Naive thymus-derived CD4-positive, alpha-beta T cell (primary cell): ENCODE results near the gene CAMK1D. TPM values are rescaled to one million over a fixed set of nuclear protein-coding genes. Genes with fewer than 3 reads are reported as not detected.
A peak's percentile ranks its signal among the peaks of the same experiment; 100 is the strongest.

Source experiments
- ATAC-seq: fragments of 150-1000 bp; cut with Tn5 transposase; 2 replicates; pipeline ENCODE4 v1.10.0; 2021; ENCODE audit warnings: mild to moderate bottlenecking, moderate library complexity
- CTCF ChIA-PET: fragments of 350-600 bp; sonication (Branson Sonifier 250); formaldehyde crosslinking; loops from one replicate; lab custom pipeline; 2021; ENCODE audit warnings: antibody characterized with exemption; lab: Charles Lee
- POLR2A ChIA-PET: fragments of 350-600 bp; sonication (Branson Sonifier 250); formaldehyde crosslinking; loops from one replicate; lab custom pipeline; 2021; ENCODE audit warnings: antibody characterized with exemption, inconsistent platforms; lab: Charles Lee
- DNase-seq, 9 donors: peaks; one replicate each; pipeline versions ENCODE4 v3.0.0 to v3.0.0-alpha.2; 2020 to 2022; ENCODE audit warnings: mixed read lengths in 1 of 9
- H3K27ac ChIP-seq: one replicate; pipeline ENCODE4 v1.7.0; 2013; ENCODE audit warnings: mild to moderate bottlenecking, low read depth, low read length, moderate library complexity
- H3K27me3 ChIP-seq, 2 donors: one replicate each; pipeline ENCODE4 v1.7.0; 2013; ENCODE audit warnings: low read length in 2 of 2, mild to moderate bottlenecking in 2 of 2, moderate library complexity in 2 of 2; ENCODE audit not compliant: control insufficient read depth in 2 of 2, insufficient read depth in 2 of 2
- H3K36me3 ChIP-seq, 3 experiments: 1 replicate in 2 of 3; 2 replicates in 1 of 3; pipeline ENCODE4 v1.7.0; 2013; ENCODE audit warnings: low read length in 3 of 3, mild to moderate bottlenecking in 3 of 3, moderate library complexity in 1 of 3; ENCODE audit not compliant: insufficient read depth in 3 of 3, control insufficient read depth in 2 of 3
- H3K4me1 ChIP-seq, 2 donors: one replicate each; pipeline ENCODE4 v1.7.0; 2013; ENCODE audit warnings: low read length in 2 of 2, mild to moderate bottlenecking in 2 of 2, moderate library complexity in 1 of 2; ENCODE audit not compliant: control insufficient read depth in 2 of 2, insufficient read depth in 2 of 2
- H3K4me3 ChIP-seq: 2 replicates; pipeline ENCODE4 v1.7.0; 2013; ENCODE audit warnings: mild to moderate bottlenecking, low read length
- H3K9me3 ChIP-seq, 3 experiments: 1 replicate in 2 of 3; 2 replicates in 1 of 3; pipeline ENCODE4 v1.7.0; 2013; ENCODE audit warnings: low read length in 3 of 3; ENCODE audit not compliant: control insufficient read depth in 2 of 3
- H3K27ac Mint-ChIP-seq, 9 donors: one replicate each; pipeline ENCODE4 v1.8.0; 2020 to 2022; ENCODE audit warnings: mixed read lengths in 9 of 9, mild to moderate bottlenecking in 8 of 9, moderate library complexity in 5 of 9, inconsistent platforms in 2 of 9
- H3K27me3 Mint-ChIP-seq, 5 donors: one replicate each; pipeline ENCODE4 v1.8.0; 2021 to 2022; ENCODE audit warnings: mixed read lengths in 5 of 5, mild to moderate bottlenecking in 1 of 5
- H3K36me3 Mint-ChIP-seq, 5 donors: one replicate each; pipeline ENCODE4 v1.8.0; 2020 to 2022; ENCODE audit warnings: mixed read lengths in 5 of 5, mild to moderate bottlenecking in 3 of 5, inconsistent platforms in 1 of 5
- H3K4me1 Mint-ChIP-seq, 7 donors: one replicate each; pipeline ENCODE4 v1.8.0; 2020 to 2022; ENCODE audit warnings: mixed read lengths in 7 of 7, mild to moderate bottlenecking in 3 of 7, inconsistent platforms in 1 of 7
- H3K4me3 Mint-ChIP-seq, 10 donors: one replicate each; pipeline ENCODE4 v1.8.0; 2020 to 2022; ENCODE audit warnings: mild to moderate bottlenecking in 10 of 10, mixed read lengths in 10 of 10, moderate library complexity in 6 of 10, inconsistent platforms in 2 of 10
- H3K9me3 Mint-ChIP-seq, 11 donors: one replicate each; pipeline ENCODE4 v1.8.0; 2020 to 2022; ENCODE audit warnings: mixed read lengths in 11 of 11, mild to moderate bottlenecking in 4 of 11, inconsistent platforms in 1 of 11, moderate library complexity in 1 of 11
- intact Hi-C, 2 donors: fragments of 100-400 bp; cut with micrococcal nuclease; formaldehyde crosslinking; loops; one replicate each; pipeline ENCODE4 v1.15.1; 2023
- polyA plus RNA-seq, 2 donors: library from polyadenylated mRNA; unstranded; fragments of 300-500 nt; fragmentation: Illumina TruSeq; gene quantifications; one replicate each; pipeline ENCODE4 v1.2.3, GENCODE V29; 2021
- total RNA-seq, 6 experiments: library from RNA in 5 of 6; stranded (reverse) in 5 of 6; gene quantifications; 1 replicate in 5 of 6; 2 replicates in 1 of 6; pipeline ENCODE4 v1.2.3 and lab custom pipeline; 2021 to 2026

Gene CAMK1D
- total and polyA plus RNA-seq, 7 experiments from 2014 or later: 12.5 to 43.2 (median 18.6) TPM

DNA sequence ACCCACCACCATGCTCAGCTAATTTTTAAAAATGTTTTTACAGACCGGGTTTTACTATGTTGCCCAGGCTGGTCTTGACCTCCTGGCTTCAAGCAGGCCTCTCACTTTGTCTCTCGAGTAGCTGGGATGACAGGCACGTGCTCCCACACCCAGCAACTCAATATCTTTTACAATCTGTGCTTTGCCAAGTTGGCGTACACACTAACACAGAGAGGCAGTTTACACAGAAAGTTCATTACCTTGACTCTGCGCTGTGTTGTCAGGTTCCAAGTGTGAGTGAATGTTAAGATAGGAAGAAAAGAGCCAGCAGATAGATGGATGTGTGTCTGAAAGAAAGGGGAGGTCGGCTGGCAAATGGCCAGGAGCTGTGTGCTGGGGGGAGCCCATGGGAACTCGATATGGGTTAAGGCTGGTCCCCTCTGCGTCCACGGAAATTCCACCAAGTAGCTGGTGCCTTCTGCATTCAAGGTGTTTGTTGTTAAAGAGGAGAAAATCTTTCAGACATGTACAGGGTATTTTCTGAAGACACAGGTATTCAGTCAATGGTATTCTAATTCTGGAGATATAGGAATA, 299.8 kb downstream of the CAMK1D start:
- no peak for DNase-seq
- no peaks in the 10 kb centered on the region for H3K9me3 ChIP-seq
- POLR2A ChIA-PET: no interaction called here
- ATAC-seq: no peak
- peaks cover 0 to 8% (median 0%) of the 10 kb centered on the region in 3 experiments for H3K36me3 ChIP-seq
- no peak overlapping the region for H3K4me3 ChIP-seq
- no peaks in the 10 kb centered on the region for H3K27me3 Mint-ChIP-seq
- H3K27me3 ChIP-seq: no peaks in the 10 kb centered on the region
- H3K9me3 Mint-ChIP-seq: peaks cover 0 to 8% (median 0%) of the 10 kb centered on the region in 11 donors
- H3K27ac ChIP-seq: no peak overlapping the region
- intact Hi-C loops: no loop called here
- H3K36me3 Mint-ChIP-seq: peaks cover 0 to 33% (median 19%) of the 10 kb centered on the region in 5 donors
- CTCF ChIA-PET: interaction anchor here (0.6 kb wide), 1 partner anchor 429 kb away, joined by 3 read pairs; no protein-coding TSS in a partner anchor
- H3K27ac Mint-ChIP-seq: peak overlapping the region in 2 of 9 donors; percentile 4 to 12
- peaks cover 0 to 15% (median 0%) of the 10 kb centered on the region in 7 donors for H3K4me1 Mint-ChIP-seq
- no peaks in the 10 kb centered on the region for H3K4me1 ChIP-seq
- no peak overlapping the region for H3K4me3 Mint-ChIP-seq

DNA sequence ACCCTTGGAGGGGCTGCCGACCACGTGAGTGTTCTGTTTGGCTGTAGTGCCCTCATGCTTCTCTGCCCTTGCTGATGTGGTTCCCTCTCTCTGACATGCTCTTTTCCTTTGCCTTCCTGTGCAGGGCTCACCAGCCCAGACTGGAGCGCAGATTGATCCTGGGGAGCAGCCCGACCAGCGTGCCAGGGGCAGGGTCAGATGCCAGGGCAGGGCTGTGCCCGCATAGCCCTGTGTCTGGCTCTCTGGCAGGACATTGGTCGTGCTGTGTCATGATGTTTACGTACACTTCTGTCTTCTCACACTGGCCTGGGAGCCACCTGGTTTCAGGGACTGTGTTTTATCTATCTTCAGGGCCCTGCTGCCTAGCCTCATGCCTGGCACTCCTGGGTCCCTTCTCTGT, 300.8 kb downstream of the CAMK1D start:
- ATAC-seq (no peak), DNase-seq (no peak)
- no peaks in the 10 kb centered on the region for H3K27me3 ChIP-seq
- intact Hi-C loops: no loop called here
- H3K36me3 ChIP-seq: peaks cover 0 to 8% (median 0%) of the 10 kb centered on the region in 3 experiments
- Mint-ChIP-seq H3K9me3 (peaks cover 0 to 10% (median 0%) of the 10 kb centered on the region in 11 donors), H3K4me3 (no peak overlapping the region), H3K4me1 (peaks cover 0 to 9% (median 0%) of the 10 kb centered on the region in 7 donors), H3K36me3 (peaks cover 5 to 33% (median 29%) of the 10 kb centered on the region in 5 donors), H3K27me3 (no peaks in the 10 kb centered on the region), H3K27ac (peak overlapping the region in 2 of 9 donors; percentile 16 to 28)
- no peaks in the 10 kb centered on the region for H3K4me1 ChIP-seq
- H3K4me3 ChIP-seq: no peak overlapping the region
- no peaks in the 10 kb centered on the region for H3K9me3 ChIP-seq
- ChIA-PET POLR2A (no interaction called here), CTCF (no interaction called here)
- no peak overlapping the region for H3K27ac ChIP-seq

DNA sequence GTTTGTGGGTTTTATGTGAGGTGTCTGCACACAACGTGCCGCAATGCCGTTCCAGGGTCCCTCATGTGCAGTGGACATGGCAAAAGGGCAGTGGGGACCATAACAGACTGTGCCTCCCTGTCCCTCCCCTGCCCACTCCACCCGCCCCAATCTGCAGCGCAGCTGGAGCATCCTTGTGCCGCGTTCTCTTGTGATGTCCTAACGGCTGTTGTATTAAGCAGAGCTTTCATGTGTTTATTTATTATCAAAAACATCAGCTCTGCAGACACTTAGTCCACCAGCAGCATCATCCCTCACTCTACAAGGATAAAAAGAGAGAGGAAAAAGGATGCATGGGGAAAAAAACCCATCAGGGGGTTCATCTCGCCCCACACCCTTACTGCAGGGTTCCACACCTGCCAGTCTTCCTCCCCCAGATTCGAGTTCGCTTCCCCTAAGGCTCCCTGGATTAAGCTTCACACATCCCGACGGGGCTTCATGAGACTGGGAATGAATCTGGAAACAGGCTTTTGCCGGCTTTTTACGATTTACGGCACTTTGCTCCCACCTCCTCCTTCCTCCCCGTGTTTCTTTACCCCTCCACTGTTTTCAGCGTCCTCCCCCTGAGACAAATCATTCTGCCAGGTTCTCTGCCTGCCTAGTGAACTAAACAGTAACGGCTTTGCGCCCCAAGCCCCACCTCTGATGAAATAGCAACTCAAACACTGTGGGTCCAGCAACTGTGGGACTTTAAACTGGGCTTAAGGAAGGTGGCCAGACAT, 301.4 kb downstream of the CAMK1D start:
- intact Hi-C loops: no loop called here
- H3K27ac Mint-ChIP-seq: peak overlapping the region in 1 of 9 donors; percentile 55
- CTCF ChIA-PET: no interaction called here

GRCh38 chr10:12655940-12656339, 306.6 kb downstream of the CAMK1D start:
- Mint-ChIP-seq H3K36me3 (peaks cover 4 to 30% (median 25%) of the 10 kb centered on the region in 5 donors), H3K4me1 (peaks cover 0 to 22% (median 4%) of the 10 kb centered on the region in 7 donors), H3K27me3 (no peaks in the 10 kb centered on the region), H3K27ac (peak overlapping the region in 5 of 9 donors; percentile 38 to 68 (median 45)), H3K9me3 (peaks cover 0 to 10% (median 0%) of the 10 kb centered on the region in 11 donors), H3K4me3 (peak overlapping the region in 2 of 10 donors; percentile 55 to 67)
- no peaks in the 10 kb centered on the region for H3K4me1 ChIP-seq
- H3K9me3 ChIP-seq: no peaks in the 10 kb centered on the region
- ChIA-PET POLR2A (interaction anchor here (0.5 to 1.0 kb wide), 3 partner anchors 159 to 392 kb away, joined by 3 read pairs; no protein-coding TSS in a partner anchor), CTCF (interaction anchor here (0.7 to 6.0 kb wide), 29 partner anchors 9 to 444 kb away, joined by 3 to 73 read pairs (median 3); partner anchors contain the start of gene OPTN)
- no peak overlapping the region for H3K4me3 ChIP-seq
- intact Hi-C loops: loop anchor here (1.0 to 5.0 kb wide), 12 partner anchors 21 to 442 kb away; partner anchors contain the start of gene CAMK1D (in 1 of the 2)
- no peaks in the 10 kb centered on the region for H3K27me3 ChIP-seq
- peak; percentile 18 for ATAC-seq
- no peaks in the 10 kb centered on the region for H3K36me3 ChIP-seq
- no peak for DNase-seq
- no peak overlapping the region for H3K27ac ChIP-seq

More for the DNA sequence above, 301.4 kb downstream of the CAMK1D start:
- Histone ChIP-seq H3K27me3 (no peaks in the 10 kb centered on the region), H3K4me3 (no peak overlapping the region), H3K27ac (no peak overlapping the region), H3K9me3 (no peaks in the 10 kb centered on the region), H3K36me3 (peaks cover 0 to 8% (median 0%) of the 10 kb centered on the region in 3 experiments), H3K4me1 (no peaks in the 10 kb centered on the region)
- H3K4me3 Mint-ChIP-seq: no peak overlapping the region
- H3K4me1 Mint-ChIP-seq: peaks cover 0 to 8% (median 0%) of the 10 kb centered on the region in 7 donors
- H3K9me3 Mint-ChIP-seq: peaks cover 0 to 10% (median 0%) of the 10 kb centered on the region in 11 donors
- H3K27me3 Mint-ChIP-seq: no peaks in the 10 kb centered on the region
- peaks cover 5 to 33% (median 30%) of the 10 kb centered on the region in 5 donors for H3K36me3 Mint-ChIP-seq
- DNase-seq (no peak), ATAC-seq (no peak)
- POLR2A ChIA-PET: no interaction called here

DNA sequence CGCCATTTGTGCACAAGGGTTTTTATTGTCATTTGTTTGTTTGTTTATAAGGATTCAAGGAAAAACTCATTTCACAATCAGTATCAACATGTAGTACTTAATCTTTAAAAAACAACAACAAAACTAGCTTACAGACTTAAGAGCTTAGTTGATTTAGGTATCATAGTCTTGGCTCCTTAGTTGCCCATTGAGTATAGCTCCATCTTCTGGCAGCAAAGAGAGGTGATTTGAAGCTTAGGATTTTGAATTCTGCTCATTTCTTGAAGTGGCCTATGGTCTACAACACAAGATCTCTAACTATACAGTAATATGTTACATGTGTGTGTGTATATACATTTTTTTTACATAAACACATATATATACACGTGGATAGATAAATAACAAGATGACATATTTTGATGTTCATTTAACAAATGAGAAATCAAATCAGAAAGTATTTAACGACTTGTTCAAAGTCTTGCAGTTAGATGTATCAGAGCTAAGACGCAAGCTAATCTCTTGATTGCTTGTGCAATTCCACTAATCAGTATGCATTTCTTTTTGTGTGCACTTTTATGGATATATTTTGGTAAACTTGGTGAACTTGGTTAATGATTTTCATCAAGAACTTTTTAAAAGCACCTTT, 307.3 kb downstream of the CAMK1D start:
- Mint-ChIP-seq H3K9me3 (peaks cover 0 to 10% (median 0%) of the 10 kb centered on the region in 11 donors), H3K4me3 (peak overlapping the region in 1 of 10 donors; percentile 55), H3K4me1 (peaks cover 0 to 22% (median 4%) of the 10 kb centered on the region in 7 donors), H3K27me3 (no peaks in the 10 kb centered on the region), H3K27ac (peak overlapping the region in 4 of 9 donors; percentile 29 to 68 (median 42)), H3K36me3 (peaks cover 4 to 30% (median 23%) of the 10 kb centered on the region in 5 donors)
- ChIA-PET CTCF (interaction anchor here (0.7 to 6.0 kb wide), 28 partner anchors 10 to 443 kb away, joined by 3 to 73 read pairs (median 3); partner anchors contain the start of gene OPTN), POLR2A (interaction anchor here (0.5 to 1.0 kb wide), 3 partner anchors 160 to 392 kb away, joined by 3 read pairs; no protein-coding TSS in a partner anchor)
- H3K27me3 ChIP-seq: no peaks in the 10 kb centered on the region
- no peaks in the 10 kb centered on the region for H3K9me3 ChIP-seq
- intact Hi-C loops: loop anchor here (1.0 to 5.0 kb wide), 12 partner anchors 21 to 442 kb away; partner anchors contain the start of gene CAMK1D (in 1 of the 2)
- H3K36me3 ChIP-seq: no peaks in the 10 kb centered on the region
- H3K4me1 ChIP-seq: no peaks in the 10 kb centered on the region
- ATAC-seq (peak; percentile 86), DNase-seq (peak in 7 of 9 donors; percentile 25 to 73 (median 55))
- H3K4me3 ChIP-seq: no peak overlapping the region
- H3K27ac ChIP-seq: no peak overlapping the region

DNA sequence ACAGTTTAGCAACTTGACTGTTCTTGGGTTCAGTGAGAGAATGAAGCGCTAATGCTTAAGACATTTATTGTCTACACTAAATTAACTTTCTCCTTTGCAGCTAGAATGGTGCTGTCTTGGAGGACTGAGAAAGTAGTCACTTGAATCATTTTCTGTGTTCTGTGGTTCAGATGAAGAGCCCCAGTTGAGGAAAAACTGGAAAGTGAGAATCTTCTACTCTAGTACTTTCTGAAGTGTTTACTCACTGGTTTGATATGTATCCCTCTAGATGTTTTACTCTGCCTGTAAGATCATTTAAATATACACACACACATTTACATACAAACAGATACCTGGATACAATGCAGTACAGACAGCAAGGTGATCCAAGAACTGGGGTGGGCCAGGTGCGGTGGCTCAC, 308.1 kb downstream of the CAMK1D start:
- intact Hi-C loops: loop anchor here (2.0 to 5.0 kb wide), 4 partner anchors 110 to 309 kb away; partner anchors contain the start of gene CAMK1D (in 1 of the 2)
- H3K36me3 Mint-ChIP-seq: peaks cover 4 to 30% (median 23%) of the 10 kb centered on the region in 5 donors
- no peak overlapping the region for H3K4me3 ChIP-seq
- no peaks in the 10 kb centered on the region for H3K27me3 Mint-ChIP-seq
- no peak for ATAC-seq
- H3K27ac ChIP-seq: no peak overlapping the region
- H3K9me3 ChIP-seq: no peaks in the 10 kb centered on the region
- peaks cover 0 to 10% (median 0%) of the 10 kb centered on the region in 11 donors for H3K9me3 Mint-ChIP-seq
- no peaks in the 10 kb centered on the region for H3K36me3 ChIP-seq
- peak overlapping the region in 1 of 9 donors; percentile 52 for H3K27ac Mint-ChIP-seq
- H3K27me3 ChIP-seq: no peaks in the 10 kb centered on the region
- POLR2A ChIA-PET: no interaction called here
- peaks cover 0 to 22% (median 4%) of the 10 kb centered on the region in 7 donors for H3K4me1 Mint-ChIP-seq
- CTCF ChIA-PET: interaction anchor here (1.6 to 6.0 kb wide), 4 partner anchors 12 to 396 kb away, joined by 7 to 73 read pairs (median 17); no protein-coding TSS in a partner anchor
- H3K4me1 ChIP-seq: no peaks in the 10 kb centered on the region
- H3K4me3 Mint-ChIP-seq: no peak overlapping the region
- DNase-seq: no peak
